GM12878 (cell line): Measurements from ENCODE around the gene MAZ. TPM values are rescaled to one million over a fixed set of nuclear protein-coding genes. Genes with fewer than 3 reads are reported as not detected.
"Not testable (repeated sequence)": the region's sequence is repeated elsewhere in the genome, so short reads cannot be mapped to it uniquely, and the experiment has no call there.

Experiments
- ATAC-seq: fragments of 200-7000 bp; cut with Tn5 transposase; 3 replicates; pipeline ENCODE4 v1.9.1; 2020; ENCODE audit warnings: mild to moderate bottlenecking, moderate library complexity
- BruUV-seq: library from RNA; stranded (reverse); fragments of 400-500 nt; replicated peaks from 2 replicates; lab custom pipeline; 2021; lab: Mats Ljungman, UMichigan
- CTCF ChIA-PET: fragments of 300-600 bp; sonication (Branson Sonifier 250); formaldehyde crosslinking; extraction: SDS; loops from one replicate; lab custom pipeline; 2021; ENCODE audit warnings: inconsistent platforms; lab: Yijun Ruan, JAX
- POLR2A ChIA-PET: fragments of 350-600 bp; formaldehyde crosslinking; extraction: SDS; loops from one replicate; lab custom pipeline; 2021; ENCODE audit warnings: inconsistent platforms; lab: Charles Lee
- RAD21 ChIA-PET: fragments of 300-600 bp; sonication (Branson Sonifier 250); formaldehyde crosslinking; loops from one replicate; lab custom pipeline; 2023; ENCODE audit warnings: antibody characterized with exemption; ENCODE audit not compliant: unreplicated experiment; lab: Charles Lee
- SMC1A ChIA-PET: fragments of 300-600 bp; sonication (Branson Sonifier 250); formaldehyde crosslinking; loops from one replicate; lab custom pipeline; 2023; ENCODE audit not compliant: unreplicated experiment, uncharacterized antibody; lab: Charles Lee
- DNase-seq: peaks from one replicate; pipeline ENCODE4 v3.0.0-alpha.2; 2011; ENCODE audit warnings: low read depth, low spot score
- FAIRE-seq: peaks from 3 replicates; lab custom pipeline; 2011; peaks lifted over from hg19 to GRCh38; lab: Jason Lieb, UNC
- H2AFZ ChIP-seq: 2 replicates; pipeline ENCODE4 v1.6.0; 2011; ENCODE audit warnings: low read depth, low read length, control low read depth; ENCODE audit not compliant: control insufficient read depth
- H3K27ac ChIP-seq: 2 replicates; pipeline ENCODE4 v1.5.1; 2011; ENCODE audit warnings: control low read depth; ENCODE audit not compliant: control insufficient read depth, insufficient read depth
- H3K27me3 ChIP-seq, 2 experiments: replicated peaks in 1 of 2; 2 replicates each; pipeline versions ENCODE4 v1.6.0 to v1.6.1; 2011; ENCODE audit warnings: low read length in 1 of 2; ENCODE audit not compliant: control insufficient read depth in 2 of 2, insufficient read depth in 2 of 2
- H3K36me3 ChIP-seq, 2 experiments: 2 replicates each; pipeline ENCODE4 v1.5.1; 2011; ENCODE audit warnings: low read length in 1 of 2; ENCODE audit not compliant: control insufficient read depth in 2 of 2, insufficient read depth in 2 of 2
- H3K4me1 ChIP-seq: 2 replicates; pipeline ENCODE4 v1.6.1; 2011; ENCODE audit warnings: mild to moderate bottlenecking, low read length, moderate library complexity, mixed read lengths; ENCODE audit not compliant: control insufficient read depth, insufficient read depth
- H3K4me2 ChIP-seq: 2 replicates; pipeline ENCODE4 v1.6.0; 2011; ENCODE audit warnings: control low read depth; ENCODE audit not compliant: control insufficient read depth, insufficient read depth
- H3K4me3 ChIP-seq: fragments of 200-600 bp; sonication (generic); 2 replicates; pipeline ENCODE4 v1.5.1; 2016
- H3K79me2 ChIP-seq: 2 replicates; pipeline ENCODE4 v1.6.0; 2011; ENCODE audit warnings: low read length; ENCODE audit not compliant: control insufficient read depth, insufficient read depth
- H3K9ac ChIP-seq: 2 replicates; pipeline ENCODE4 v1.8.0; 2011; ENCODE audit warnings: low read length, control low read depth, mixed read lengths; ENCODE audit not compliant: control insufficient read depth, insufficient read depth
- H3K9me3 ChIP-seq: replicated peaks from 3 replicates; pipeline ENCODE4 v1.5.1; 2011; ENCODE audit warnings: mild to moderate bottlenecking, low read length; ENCODE audit not compliant: control insufficient read depth, insufficient read depth
- H4K20me1 ChIP-seq: 2 replicates; pipeline ENCODE4 v1.6.0; 2011; ENCODE audit not compliant: control insufficient read depth, insufficient read depth
- BACH1 ChIP-seq: fragments of 450-650 bp; IDR thresholded peaks from 2 replicates; pipeline ENCODE4 v1.6.1; 2017; ENCODE audit warnings: mild to moderate bottlenecking, borderline replicate concordance
- CHD1 ChIP-seq: IDR thresholded peaks from 2 replicates; pipeline ENCODE4 v1.6.1; 2012; ENCODE audit warnings: low read depth, low read length, improper control_type of control experiment
- CREB1 ChIP-seq: IDR thresholded peaks from 2 replicates; pipeline ENCODE4 v1.6.1; 2012; ENCODE audit warnings: low read depth, mild to moderate bottlenecking, inconsistent platforms
- GATAD2B ChIP-seq: fragments of 450-650 bp; conservative IDR thresholded peaks from 2 replicates; pipeline ENCODE4 v1.6.1; 2017; ENCODE audit warnings: low read depth, mild to moderate bottlenecking, moderate library complexity
- NFXL1 ChIP-seq: fragments of 450-650 bp; IDR thresholded peaks from 2 replicates; pipeline ENCODE4 v1.6.1; 2017; ENCODE audit warnings: antibody characterized with exemption, mild to moderate bottlenecking, borderline replicate concordance
- POU2F2 ChIP-seq: IDR thresholded peaks from 3 replicates; pipeline ENCODE4 v1.6.1; 2011; ENCODE audit warnings: low read depth, mild to moderate bottlenecking, low read length, borderline replicate concordance
- SUZ12 ChIP-seq: fragments of 200-600 bp; sonication (generic); IDR thresholded peaks from one replicate; pipeline ENCODE4 v1.6.1; 2018; ENCODE audit warnings: antibody characterized with exemption, mild to moderate bottlenecking; ENCODE audit not compliant: unreplicated experiment
- WGBS: methylation state at CpG from one replicate; pipeline ENCODE4 v1.1.6; 2016; ENCODE audit warnings: low lambda C conversion rate; ENCODE audit not compliant: insufficient replicate concordance, insufficient coverage; ENCODE audit errors: missing lambda C conversion rate; 5-methylcytosine and 5-hydroxymethylcytosine counted together
- in situ Hi-C: fragments of 300-500 bp; cut with MboI; formaldehyde crosslinking; loops from 9 replicates; pipeline ENCODE4 v1.14.3; 2018; ENCODE audit warnings: mixed read lengths
- intact Hi-C: fragments of 100-400 bp; cut with micrococcal nuclease; formaldehyde crosslinking; loops from one replicate; pipeline ENCODE4 v1.14.2; 2022; ENCODE audit not compliant: unreplicated experiment
- polyA plus RNA-seq, 11 experiments: library from polyadenylated mRNA; depleted of rRNA in 4 of 11; unstranded in 6 of 11; stranded (reverse) in 5 of 11; fragments of >200 nt; fragmentation: Nextera tagmentation in 4 of 11; fragmentation: Illumina TruSeq in 1 of 11; extraction: Ambion mirVana in 4 of 11; extraction: Trizol in 1 of 11; gene quantifications; 1 replicate in 1 of 11; 2 replicates in 10 of 11; pipeline versions ENCODE4 v1.2.1 to v1.2.3, GENCODE V29; 2011 to 2016; ENCODE audit warnings: inconsistent platforms in 2 of 11, missing spikeins in 2 of 11, low read depth in 1 of 11
- total RNA-seq, 4 experiments: library from RNA; depleted of rRNA in 3 of 4; stranded (reverse); fragments of >200 nt in 3 of 4; fragmentation: Illumina TruSeq in 1 of 4; extraction: Trizol in 1 of 4; gene quantifications; 2 replicates each; pipeline versions ENCODE4 v1.2.1 to v1.2.3, GENCODE V29; 2013 to 2021
- TF ChIP-seq, protein P1 (sequence below): fragments of 450-650 bp; IDR thresholded peaks from 2 replicates; pipeline ENCODE4 v1.6.1; 2018; ENCODE audit warnings: borderline replicate concordance, mild to moderate bottlenecking; ENCODE audit not compliant: partially characterized antibody

Gene MAZ
- total and polyA plus RNA-seq, 10 of the 15 experiments (the other 5 are each of a cell fraction or from before 2014, with no cell fraction given), result 23.9 to 309 (median 116) TPM

DNA sequence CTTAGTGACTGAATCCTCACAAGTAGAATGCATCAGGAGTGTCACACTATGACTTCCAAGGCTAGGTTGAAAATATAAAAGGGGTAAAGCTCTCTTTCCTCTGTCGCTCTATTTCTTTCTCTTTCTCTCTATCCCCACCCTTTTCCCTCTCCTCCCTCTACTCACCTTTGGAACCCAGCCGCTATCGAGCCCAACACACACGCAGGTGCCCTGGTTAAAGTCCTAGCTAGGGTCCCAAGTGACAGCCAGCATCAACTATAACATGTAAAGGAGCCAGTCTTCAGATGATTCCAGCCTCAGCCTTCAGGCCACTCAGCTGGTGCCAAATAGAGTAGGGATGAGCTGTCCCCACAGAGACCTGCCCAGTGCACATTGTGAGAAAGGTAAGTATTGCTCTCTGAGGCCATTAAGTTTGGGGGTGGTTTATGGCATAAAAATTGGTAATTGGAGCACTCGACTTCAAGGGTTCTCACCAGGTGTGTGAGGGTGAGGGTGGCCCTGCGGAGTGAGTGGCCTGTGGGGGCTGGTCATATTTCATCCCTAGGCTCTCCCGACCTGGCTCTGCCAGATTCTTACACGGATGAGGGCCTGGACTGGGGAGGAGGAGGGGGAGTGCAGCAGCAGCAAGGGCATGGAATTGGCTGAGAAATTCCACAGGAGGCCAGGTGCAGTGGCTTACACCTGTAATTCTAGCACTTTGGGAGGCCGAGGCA, 45.6 kb upstream of the MAZ start:
- WGBS, result 70% methylated on average over 9 of the region's 9 CpGs
- in situ Hi-C loops, result no loop called here
- ChIA-PET SMC1A (interaction anchor here (1.6 kb wide), 1 partner anchor 8 kb away, joined by 3 read pairs; no protein-coding TSS in a partner anchor), CTCF (interaction anchor here (1.8 kb wide), 1 partner anchor 44 kb away, joined by 4 read pairs; no protein-coding TSS in a partner anchor), RAD21 (no interaction called here), POLR2A (interaction anchor here (0.5 to 0.9 kb wide), 3 partner anchors 18 to 162 kb away, joined by 3 read pairs; partner anchors contain the start of gene ZG16)
- no peaks in the 10 kb centered on the region; the same call in 1 of the 2 replicates for H3K4me1 ChIP-seq
- no peak overlapping the region for H2AFZ ChIP-seq
- BruUV-seq, result no TSS peak
- H3K79me2 ChIP-seq, result no peaks in the 10 kb centered on the region
- TF ChIP-seq CHD1 (no peak), BACH1 (no peak), NFXL1 (no peak), CREB1 (no peak), SUZ12 (no peak), POU2F2 (no peak), GATAD2B (no peak)
- TF ChIP-seq, protein P1, sequence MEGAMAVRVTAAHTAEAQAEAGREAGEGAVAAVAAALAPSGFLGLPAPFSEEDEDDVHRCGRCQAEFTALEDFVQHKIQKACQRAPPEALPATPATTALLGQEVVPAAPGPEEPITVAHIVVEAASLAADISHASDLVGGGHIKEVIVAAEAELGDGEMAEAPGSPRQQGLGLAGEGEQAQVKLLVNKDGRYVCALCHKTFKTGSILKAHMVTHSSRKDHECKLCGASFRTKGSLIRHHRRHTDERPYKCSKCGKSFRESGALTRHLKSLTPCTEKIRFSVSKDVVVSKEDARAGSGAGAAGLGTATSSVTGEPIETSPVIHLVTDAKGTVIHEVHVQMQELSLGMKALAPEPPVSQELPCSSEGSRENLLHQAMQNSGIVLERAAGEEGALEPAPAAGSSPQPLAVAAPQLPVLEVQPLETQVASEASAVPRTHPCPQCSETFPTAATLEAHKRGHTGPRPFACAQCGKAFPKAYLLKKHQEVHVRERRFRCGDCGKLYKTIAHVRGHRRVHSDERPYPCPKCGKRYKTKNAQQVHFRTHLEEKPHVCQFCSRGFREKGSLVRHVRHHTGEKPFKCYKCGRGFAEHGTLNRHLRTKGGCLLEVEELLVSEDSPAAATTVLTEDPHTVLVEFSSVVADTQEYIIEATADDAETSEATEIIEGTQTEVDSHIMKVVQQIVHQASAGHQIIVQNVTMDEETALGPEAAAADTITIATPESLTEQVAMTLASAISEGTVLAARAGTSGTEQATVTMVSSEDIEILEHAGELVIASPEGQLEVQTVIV, result no peak
- no peak overlapping the region for H3K4me2 ChIP-seq
- no peak overlapping the region for H3K4me3 ChIP-seq
- H3K9ac ChIP-seq, result no peak overlapping the region
- no peaks in the 10 kb centered on the region for H4K20me1 ChIP-seq
- FAIRE-seq (no peak), ATAC-seq (no peak), DNase-seq (no peak)
- no peaks in the 10 kb centered on the region for H3K36me3 ChIP-seq
- H3K27ac ChIP-seq, result no peak overlapping the region
- intact Hi-C loops, result no loop called here
- H3K9me3 ChIP-seq, result no peaks in the 10 kb centered on the region
- H3K27me3 ChIP-seq, result no peaks in the 10 kb centered on the region

DNA sequence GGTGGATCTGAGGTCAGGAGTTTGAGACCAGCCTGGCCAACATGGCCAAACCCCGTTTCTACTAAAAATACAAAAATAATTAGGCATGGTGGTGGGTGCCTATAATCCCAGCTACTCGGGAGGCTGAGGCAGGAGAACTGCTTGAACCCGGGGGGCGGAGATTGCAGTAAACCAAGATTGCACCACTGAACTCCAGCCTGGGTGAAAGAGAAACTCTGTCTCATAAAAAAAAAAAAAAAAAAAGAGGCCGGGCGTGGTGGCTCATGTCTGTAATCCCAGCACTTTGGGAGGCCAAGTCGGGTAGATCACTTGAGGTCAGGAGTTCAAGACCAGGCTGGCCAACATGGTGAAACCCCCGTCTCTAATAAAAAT, 45.1 kb upstream of the MAZ start:
- H3K9ac ChIP-seq, result not testable (repeated sequence)

More for the DNA sequence above, 45.1 kb upstream of the MAZ start:
- H3K27ac ChIP-seq, H3K4me3 ChIP-seq, H4K20me1 ChIP-seq, ATAC-seq, H3K4me2 ChIP-seq, H3K4me1 ChIP-seq, FAIRE-seq, RAD21 ChIA-PET, DNase-seq, CTCF ChIA-PET, in situ Hi-C loops, H3K36me3 ChIP-seq, intact Hi-C loops, SMC1A ChIA-PET, H3K79me2 ChIP-seq, H2AFZ ChIP-seq, BruUV-seq, H3K27me3 ChIP-seq, H3K9me3 ChIP-seq: not testable (repeated sequence)
- WGBS, result 73% methylated on average over 5 of the region's 8 CpGs
- POLR2A ChIA-PET, result interaction anchor here (0.7 kb wide), 1 partner anchor 28 kb away, joined by 3 read pairs; no protein-coding TSS in a partner anchor
